HCT116 (cell line): ENCODE results near the gene UGT1A7.

Source experiments
- CTCF ChIP-seq, 3 experiments: fragments of 200-600 bp in 1 of 3; sonication (generic) in 1 of 3; IDR thresholded peaks in 2 of 3; conservative IDR thresholded peaks in 1 of 3; 2 replicates each; pipeline ENCODE4 v1.5.1; 2012 to 2017; ENCODE audit warnings: low read depth in 2 of 3, low read length in 2 of 3, antibody characterized with exemption in 1 of 3, borderline replicate concordance in 1 of 3, control low read depth in 1 of 3, mild to moderate bottlenecking in 1 of 3, mixed read lengths in 1 of 3, mixed run types in 1 of 3, moderate library complexity in 1 of 3; ENCODE audit not compliant: insufficient read depth in 1 of 3
- EZH2 ChIP-seq: fragments of 200-600 bp; sonication (generic); IDR thresholded peaks from 2 replicates; pipeline ENCODE4 v1.6.1; 2017; ENCODE audit warnings: antibody characterized with exemption, mixed run types
- EZH2phosphoT487 ChIP-seq: fragments of 200-600 bp; IDR thresholded peaks from 2 replicates; pipeline ENCODE4 v1.6.1; 2018; ENCODE audit warnings: antibody characterized with exemption, borderline replicate concordance
- FOSL1 ChIP-seq: IDR thresholded peaks from 2 replicates; pipeline ENCODE4 v1.6.1; 2012; ENCODE audit warnings: low read depth
- POLR2A ChIP-seq: IDR thresholded peaks from 2 replicates; pipeline ENCODE4 v1.7.0; 2011; ENCODE audit warnings: borderline replicate concordance; ENCODE audit not compliant: insufficient read depth, insufficient read length; ENCODE audit errors: extremely low read depth
- SRF ChIP-seq: IDR thresholded peaks from 2 replicates; pipeline ENCODE4 v1.6.1; 2012; ENCODE audit warnings: low read depth

- TF ChIP-seq EZH2 (no peak), POLR2A (no peak), CTCF (IDR thresholded peaks at IDR 0.05 in 2 of 3, conservative IDR thresholded peaks at IDR 0.05 in 1 of 3; ENCODE audit: borderline replicate concordance in 1 of 3, insufficient read depth in 1 of 3, low read depth in 2 of 3, low read length in 2 of 3) (no peak), SRF (no peak), FOSL1 (no peak), EZH2phosphoT487 (no peak)
Measured at GRCh38 chr2:233772583-233772982, 90.9 kb downstream of the UGT1A7 start.
